Thyroid gland (tissue), 4 donors: ENCODE data around the gene WDR55. TPM values are rescaled to one million over a fixed set of nuclear protein-coding genes. Genes with fewer than 3 reads are reported as not detected.
A peak's percentile ranks its signal among the peaks of the same experiment; 100 is the strongest.
"Not testable (repeated sequence)": the region's sequence is repeated elsewhere in the genome, so short reads cannot be mapped to it uniquely, and the experiment has no call there.

Source experiments
- DNase-seq, 2 donors: peaks; one replicate each; pipeline ENCODE4 v3.0.0-alpha.2; 2019
- H3K27ac ChIP-seq, 3 donors: fragments of 200-600 bp; sonication (generic); 1 replicate in 2 of 3; 2 replicates in 1 of 3; pipeline ENCODE4 v1.5.1; 2016 to 2019; ENCODE audit warnings: mild to moderate bottlenecking in 1 of 3, moderate library complexity in 1 of 3
- H3K27me3 ChIP-seq: fragments of 200-600 bp; sonication (generic); one replicate; pipeline ENCODE4 v1.5.1; 2019
- H3K36me3 ChIP-seq, 2 donors: fragments of 200-600 bp; sonication (generic); one replicate each; pipeline ENCODE4 v1.5.1; 2016 to 2019
- H3K4me1 ChIP-seq, 2 donors: fragments of 200-600 bp; sonication (generic); one replicate each; pipeline ENCODE4 v1.5.1; 2017 to 2019
- H3K4me3 ChIP-seq, 3 donors: fragments of 200-600 bp; sonication (generic); replicated peaks in 1 of 3; 1 replicate in 2 of 3; 2 replicates in 1 of 3; pipeline ENCODE4 v1.5.1; 2016; ENCODE audit warnings: mild to moderate bottlenecking in 1 of 3
- H3K9me3 ChIP-seq: fragments of 200-600 bp; sonication (generic); one replicate; pipeline ENCODE4 v1.5.1; 2017
- CTCF ChIP-seq, 6 experiments: fragments of 200-600 bp in 3 of 6; fragments of 450-650 bp in 3 of 6; sonication (generic) in 3 of 6; IDR thresholded peaks; one replicate each; pipeline ENCODE4 v1.5.1; 2016 to 2019; ENCODE audit warnings: antibody characterized with exemption in 6 of 6, mild to moderate bottlenecking in 2 of 6, inconsistent platforms in 1 of 6, moderate library complexity in 1 of 6
- POLR2A ChIP-seq, 2 donors: fragments of 450-650 bp; IDR thresholded peaks; one replicate each; pipeline ENCODE4 v1.6.1; 2017; ENCODE audit warnings: antibody characterized with exemption in 2 of 2, mild to moderate bottlenecking in 2 of 2, moderate library complexity in 1 of 2
- WGBS, 2 donors: methylation state at CpG; one replicate each; pipeline ENCODE4 v1.1.5; 2017; 5-methylcytosine and 5-hydroxymethylcytosine counted together
- intact Hi-C: fragments of 100-400 bp; cut with DNase I; formaldehyde crosslinking; loops from one replicate; pipeline ENCODE4 v1.15.1; 2023
- microRNA-seq: library from miRNA; unstranded; fragments of <30 nt; microRNA quantifications from one replicate; pipeline ENCODE4, GENCODE V29; 2016
- small RNA-seq: library from RNA; depleted of rRNA; stranded (forward); fragments of <200 nt; gene quantifications from one replicate; pipeline ENCODE3, GENCODE V24; 2016
- total RNA-seq, 4 donors: library from RNA; depleted of rRNA; stranded (reverse); fragments of >200 nt; gene quantifications; one replicate each; pipeline ENCODE4 v1.2.3, GENCODE V29; 2016

Gene WDR55
- total RNA-seq, 4 donors from 2014 or later, result 19.5 to 23.8 (median 20.7) TPM

GRCh38 chr5:140711794-140712193 is 47.1 kb downstream of the WDR55 start:
- TF ChIP-seq CTCF (IDR thresholded peaks at IDR 0.05), result no peak
- TF ChIP-seq POLR2A (IDR thresholded peaks at IDR 0.05), result no peak
- H3K27me3 ChIP-seq, result no peaks in the 10 kb centered on the region
- H3K4me1 ChIP-seq, result no peaks in the 10 kb centered on the region
- H3K36me3 ChIP-seq, result no peaks in the 10 kb centered on the region
- no peaks in the 10 kb centered on the region for H3K9me3 ChIP-seq
- peak overlapping the region in 1 of 3 donors; percentile 85 for H3K27ac ChIP-seq
- WGBS, 2 donors, result 88 to 91% methylated on average over 1 of the region's 1 CpG
- intact Hi-C loops, result no loop called here
- DNase-seq, result no peak
- no peak overlapping the region for H3K4me3 ChIP-seq

- DNase-seq, result no peak
- H3K27me3 ChIP-seq, result no peaks in the 10 kb centered on the region
- 79 to 85% methylated on average over 1 of the region's 1 CpG for WGBS, 2 donors
These were observed 48.9 kb downstream of the WDR55 start for GRCh38 chr5:140713562-140714094.

GRCh38 chr5:140716238-140716637 is 51.5 kb downstream of the WDR55 start:
- WGBS, 2 donors, result 91 to 95% methylated on average over 2 of the region's 2 CpGs
- not testable (repeated sequence) for DNase-seq, H3K27me3 ChIP-seq, H3K4me3 ChIP-seq, H3K27ac ChIP-seq, H3K36me3 ChIP-seq, H3K4me1 ChIP-seq, H3K9me3 ChIP-seq
- intact Hi-C loops, result loop anchor here (5.0 kb wide), 1 partner anchor 344 kb away; no protein-coding TSS in a partner anchor

More at GRCh38 chr5:140713562-140714094, 48.9 kb downstream of the WDR55 start:
- H3K4me3 ChIP-seq, result no peak overlapping the region
- no peaks in the 10 kb centered on the region for H3K4me1 ChIP-seq
- H3K27ac ChIP-seq, result no peak overlapping the region
- no peak for TF ChIP-seq POLR2A (IDR thresholded peaks at IDR 0.05)
- TF ChIP-seq CTCF (IDR thresholded peaks at IDR 0.05), result no peak
- intact Hi-C loops, result no loop called here
- H3K36me3 ChIP-seq, result no peaks in the 10 kb centered on the region
- no peaks in the 10 kb centered on the region for H3K9me3 ChIP-seq

GRCh38 chr5:140718266-140718592 is 53.5 kb downstream of the WDR55 start:
- Histone ChIP-seq H3K4me3 (no peak overlapping the region), H3K27ac (no peak overlapping the region), H3K27me3 (no peaks in the 10 kb centered on the region), H3K9me3 (no peaks in the 10 kb centered on the region), H3K36me3 (no peaks in the 10 kb centered on the region), H3K4me1 (no peaks in the 10 kb centered on the region)
- intact Hi-C loops, result loop anchor here (5.0 kb wide), 1 partner anchor 346 kb away; no protein-coding TSS in a partner anchor
- no peak for DNase-seq
- TF ChIP-seq POLR2A (IDR thresholded peaks at IDR 0.05), result no peak
- no peak for TF ChIP-seq CTCF (IDR thresholded peaks at IDR 0.05)
- 71 to 81% methylated on average over 7 of the region's 7 CpGs for whole genome bisulfite sequencing, 2 donors

- WGBS, 2 donors, result 52 to 62% methylated on average over 6 of the region's 6 CpGs
- H3K36me3 ChIP-seq, H3K4me1 ChIP-seq, H3K27ac ChIP-seq, DNase-seq, intact Hi-C loops, H3K4me3 ChIP-seq, H3K27me3 ChIP-seq, H3K9me3 ChIP-seq: not testable (repeated sequence)
These were observed 56.0 kb downstream of the WDR55 start for GRCh38 chr5:140720738-140721137.

GRCh38 chr5:140721395-140721794 is 56.7 kb downstream of the WDR55 start:
- intact Hi-C loops, H3K36me3 ChIP-seq, H3K27ac ChIP-seq, H3K9me3 ChIP-seq, H3K4me3 ChIP-seq, H3K27me3 ChIP-seq, H3K4me1 ChIP-seq, DNase-seq: not testable (repeated sequence)
- 79 to 88% methylated on average over 5 of the region's 5 CpGs for WGBS, 2 donors

Small RNAs within 50 kb of the gene (microRNA-seq; reads per million reads assigned to microRNA genes)
- 1.8 reads per million for gene MIR3655

Small RNAs within 50 kb of the gene (small RNA-seq; reads per million reads assigned to genes)
- gene VTRNA1-1 (81.0 reads per million, percentile 96 among the genes with 10 or more reads in this experiment), gene VTRNA1-2 (0.56 reads per million)

Other genes with a start within 250 kb of the WDR55 start
- gene EIF4EBP3, start 117.2 kb upstream of the WDR55 start, total RNA-seq, result 10 to 100 TPM in 3 of 4 donors, 1 to 10 TPM in 1; 9.1 to 18.9 (median 15.6) TPM
- gene SRA1, start 107.4 kb upstream of the WDR55 start, total RNA-seq, result 10 to 100 TPM; 22.7 to 43.7 (median 35.7) TPM
- 10 to 100 TPM; 20.2 to 33.5 (median 26.1) TPM for gene APBB3, start 100.3 kb upstream of the WDR55 start, total RNA-seq
- 100 to 1,000 TPM in 1 of 4 donors, 10 to 100 TPM in 3; 64.2 to 114 (median 74.0) TPM for gene SLC35A4, start 100.1 kb upstream of the WDR55 start, total RNA-seq
- gene CD14, start 31.7 kb upstream of the WDR55 start, total RNA-seq, result 10 to 100 TPM; 18.5 to 36.7 (median 30.0) TPM
- gene TMCO6, start 25.5 kb upstream of the WDR55 start, total RNA-seq, result 10 to 100 TPM; 16.1 to 48.7 (median 29.3) TPM
- 10 to 100 TPM; 25.9 to 90.9 (median 56.4) TPM for gene NDUFA2, start 17.3 kb upstream of the WDR55 start, total RNA-seq
- gene IK, start 17.1 kb upstream of the WDR55 start, total RNA-seq, result 100 to 1,000 TPM; 106 to 279 (median 161) TPM
- gene DND1, start 8.7 kb downstream of the WDR55 start, total RNA-seq, result 1 to 10 TPM in 2 of 4 donors, not detected in 2; 1.3 to 2.0 TPM
- 10 to 100 TPM; 41.0 to 56.8 (median 48.2) TPM for gene HARS1, start 26.5 kb downstream of the WDR55 start, total RNA-seq
- 10 to 100 TPM; 29.3 to 31.8 (median 30.1) TPM for gene HARS2, start 26.6 kb downstream of the WDR55 start, total RNA-seq
- 10 to 100 TPM; 35.1 to 46.0 (median 37.5) TPM for gene ZMAT2, start 35.5 kb downstream of the WDR55 start, total RNA-seq
- gene PCDHA1, start 121.2 kb downstream of the WDR55 start, total RNA-seq, result under 1 TPM in 1 of 4 donors, not detected in 3; 0.13 TPM
- under 1 TPM in 1 of 4 donors, not detected in 3; 0.22 TPM for gene PCDHA2, start 129.9 kb downstream of the WDR55 start, total RNA-seq
- gene PCDHA3, start 136.2 kb downstream of the WDR55 start, total RNA-seq, result 1 to 10 TPM; 1.1 to 1.7 (median 1.3) TPM
- 1 to 10 TPM in 1 of 4 donors, under 1 TPM in 3; 0.40 to 2.1 (median 0.69) TPM for gene PCDHA4, start 142.2 kb downstream of the WDR55 start, total RNA-seq
- gene PCDHA5, start 156.7 kb downstream of the WDR55 start, total RNA-seq, result under 1 TPM; 0.33 to 0.54 (median 0.45) TPM
- gene PCDHA6, start 163.1 kb downstream of the WDR55 start, total RNA-seq, result 1 to 10 TPM in 2 of 4 donors, under 1 TPM in 2; 0.29 to 1.3 (median 1.0) TPM
- under 1 TPM; 0.45 to 0.88 (median 0.54) TPM for gene PCDHA7, start 169.4 kb downstream of the WDR55 start, total RNA-seq
- under 1 TPM in 3 of 4 donors, not detected in 1; 0.27 to 0.93 (median 0.33) TPM for gene PCDHA8, start 176.3 kb downstream of the WDR55 start, total RNA-seq
- under 1 TPM; 0.17 to 0.54 (median 0.29) TPM for gene PCDHA9, start 183.5 kb downstream of the WDR55 start, total RNA-seq
- gene PCDHA10, start 191.0 kb downstream of the WDR55 start, total RNA-seq, result 10 to 100 TPM in 2 of 4 donors, 1 to 10 TPM in 2; 6.0 to 11.8 (median 9.2) TPM
- gene PCDHA11, start 204.1 kb downstream of the WDR55 start, total RNA-seq, result 1 to 10 TPM; 1.8 to 4.2 (median 2.1) TPM
- 1 to 10 TPM; 3.3 to 9.6 (median 6.1) TPM for gene PCDHA12, start 210.4 kb downstream of the WDR55 start, total RNA-seq
- 1 to 10 TPM; 1.8 to 4.0 (median 3.1) TPM for gene PCDHA13, start 217.2 kb downstream of the WDR55 start, total RNA-seq